NCI-H510A (cell line): ENCODE measurements around the gene HPS3.
"Not testable (repeated sequence)": the region's sequence is repeated elsewhere in the genome, so short reads cannot be mapped to it uniquely, and the experiment has no call there.

Source experiments
- DNase-seq: peaks from one replicate; lab custom pipeline; 2025; lab: John Stamatoyannopoulos, UW

Gene HPS3

GRCh38 chr3:149186721-149187120, 57.3 kb downstream of the HPS3 start:
- no peak for DNase-seq

DNA sequence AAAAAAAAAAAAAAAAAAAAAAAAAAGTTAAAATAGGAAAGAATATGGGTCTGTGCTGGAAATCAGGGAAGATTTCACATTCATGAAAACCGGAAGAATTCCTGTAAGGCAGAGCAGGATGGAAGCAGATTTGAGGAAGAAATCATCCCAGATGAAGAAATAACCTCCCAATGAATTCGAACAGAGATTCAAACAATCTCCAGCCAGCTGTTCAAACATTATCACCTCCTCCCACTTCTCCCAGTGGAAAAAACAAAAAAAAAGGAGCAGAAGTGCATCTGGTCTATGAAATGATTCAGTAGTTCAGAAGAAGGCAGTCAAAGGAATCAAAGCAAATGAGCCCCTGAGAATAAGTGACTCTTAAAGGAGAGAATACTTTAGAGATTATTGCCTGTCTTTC, 59.1 kb downstream of the HPS3 start:
- no peak for DNase-seq

- no peak for DNase-seq
Measured at GRCh38 chr3:149195221-149195620, 65.8 kb downstream of the HPS3 start.

DNA sequence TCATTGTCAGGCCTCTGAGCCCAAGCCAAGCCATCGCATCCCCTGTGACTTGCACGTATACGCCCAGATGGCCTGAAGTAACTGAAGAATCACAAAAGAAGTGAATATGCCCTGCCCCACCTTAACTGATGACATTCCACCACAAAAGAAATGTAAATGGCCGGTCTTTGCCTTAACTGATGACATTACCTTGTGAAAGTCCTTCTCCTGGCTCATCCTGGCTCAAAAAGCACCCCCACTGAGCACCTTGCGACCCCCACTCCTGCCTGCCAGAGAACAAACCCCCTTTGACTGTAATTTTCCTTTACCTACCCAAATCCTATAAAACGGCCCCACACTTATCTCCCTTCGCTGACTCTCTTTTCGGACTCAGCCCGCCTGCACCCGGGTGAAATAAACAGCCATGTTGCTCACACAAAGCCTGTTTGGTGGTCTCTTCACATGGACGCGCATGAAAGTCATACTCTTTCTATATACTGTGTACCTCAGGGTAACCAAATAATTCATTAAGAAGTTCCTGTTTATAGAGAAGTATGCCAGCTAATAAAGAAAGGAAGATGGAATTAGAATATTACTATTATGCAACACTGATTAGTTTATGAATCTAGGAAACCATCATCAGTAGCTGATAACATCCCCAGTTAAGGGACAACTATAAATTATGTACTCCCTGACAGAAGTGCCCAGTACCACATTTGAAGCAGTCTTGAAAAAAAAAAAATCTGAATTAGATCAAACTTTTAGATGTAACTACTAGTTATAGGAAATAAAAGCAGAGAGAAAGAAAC, 67.6 kb downstream of the HPS3 start:
- not testable (repeated sequence) for DNase-seq

- no peak for DNase-seq
Measured at GRCh38 chr3:149197669-149198068, 68.2 kb downstream of the HPS3 start.

GRCh38 chr3:149198611-149199010, 69.2 kb downstream of the HPS3 start:
- DNase-seq: no peak

- peak; percentile 37 for DNase-seq
Measured at GRCh38 chr3:149199474-149199873, 70.0 kb downstream of the HPS3 start.

DNA sequence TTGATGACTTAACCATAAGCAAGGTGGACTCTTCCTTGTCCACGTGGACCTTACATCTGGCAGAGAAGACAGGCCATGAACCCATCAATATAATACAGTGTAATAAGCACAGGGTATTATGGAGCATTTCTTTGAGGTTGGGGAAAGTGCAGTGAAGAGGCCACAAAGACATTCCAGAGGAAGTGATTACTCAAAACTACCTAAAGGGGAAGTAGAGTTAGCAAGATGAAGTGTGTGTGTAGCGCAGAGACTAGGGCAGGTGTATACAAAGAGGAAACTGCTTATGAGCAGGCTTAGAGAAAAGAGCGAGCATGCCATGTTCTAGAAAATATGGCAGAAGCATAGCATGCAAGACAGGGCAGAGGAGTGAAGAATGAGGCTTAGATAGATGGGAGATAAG, 74.3 kb downstream of the HPS3 start:
- no peak for DNase-seq

DNA sequence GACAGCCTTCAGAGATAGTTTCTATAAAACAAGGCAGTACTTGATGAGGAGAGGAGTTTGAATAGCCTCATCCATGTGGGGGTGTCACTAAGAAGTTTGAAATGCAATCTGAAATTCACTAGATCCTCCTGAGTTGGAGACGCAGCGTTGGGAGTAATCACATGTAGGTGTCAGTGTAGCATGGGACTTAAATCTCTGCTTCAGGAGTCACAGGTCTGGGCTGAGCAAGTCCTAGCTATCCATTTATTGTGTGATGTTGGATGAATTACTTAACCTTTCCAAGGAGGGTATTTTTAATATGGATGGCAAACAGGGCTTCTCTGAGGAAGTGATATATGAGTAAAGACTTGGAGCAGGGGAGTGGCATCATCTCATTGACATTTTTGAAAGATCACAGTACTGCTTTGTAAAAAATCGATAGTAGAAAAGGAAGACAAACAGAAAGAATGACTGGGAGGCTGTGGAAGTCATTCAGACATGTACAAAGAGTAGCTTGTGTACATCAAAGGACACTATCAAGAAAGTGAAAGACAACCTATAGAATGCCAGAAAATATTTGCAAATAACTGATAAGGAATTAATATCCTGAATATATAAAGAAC, 75.1 kb downstream of the HPS3 start:
- no peak for DNase-seq

DNA sequence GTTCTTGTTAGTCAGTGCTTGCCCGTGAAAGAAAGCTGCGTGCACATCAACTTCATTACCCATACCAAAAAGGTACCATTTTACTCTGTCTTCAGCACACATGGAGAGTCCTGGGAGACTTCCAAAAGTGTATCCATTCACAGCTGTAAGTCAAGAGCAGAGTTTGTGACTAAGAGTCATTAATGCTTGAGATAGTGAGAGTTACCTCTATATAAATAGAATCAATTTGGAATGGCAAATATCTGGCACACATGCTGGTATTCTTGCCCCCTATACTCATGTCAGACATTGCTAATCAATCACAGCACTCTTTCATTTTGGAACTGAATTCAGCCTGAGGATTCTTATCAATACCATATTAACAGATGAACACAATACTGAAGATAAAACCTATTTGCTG, 78.0 kb downstream of the HPS3 start:
- DNase-seq: no peak

- DNase-seq: no peak
Measured at GRCh38 chr3:149209431-149209830, 80.0 kb downstream of the HPS3 start.

DNA sequence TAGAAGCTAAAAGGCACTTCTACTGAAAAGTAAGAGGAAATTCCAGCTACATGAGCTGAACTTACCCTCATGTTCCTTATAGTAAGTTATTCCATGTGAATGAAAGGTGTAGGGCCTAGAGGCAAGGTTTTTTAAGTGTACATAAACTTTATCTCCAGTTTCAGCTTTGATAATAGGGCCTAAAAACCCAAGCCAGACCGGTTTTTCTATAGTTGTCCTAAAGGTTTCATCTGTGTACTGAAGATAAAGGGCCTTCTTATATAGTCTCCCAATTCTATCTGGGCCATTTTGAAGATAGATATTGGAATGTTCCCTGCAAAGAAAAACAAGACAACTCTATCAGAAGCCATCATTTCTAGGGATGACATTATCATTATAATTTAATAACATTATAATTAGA, 82.9 kb downstream of the HPS3 start:
- no peak for DNase-seq

- DNase-seq: no peak
Measured at GRCh38 chr3:149214702-149215101, 85.3 kb downstream of the HPS3 start.

DNA sequence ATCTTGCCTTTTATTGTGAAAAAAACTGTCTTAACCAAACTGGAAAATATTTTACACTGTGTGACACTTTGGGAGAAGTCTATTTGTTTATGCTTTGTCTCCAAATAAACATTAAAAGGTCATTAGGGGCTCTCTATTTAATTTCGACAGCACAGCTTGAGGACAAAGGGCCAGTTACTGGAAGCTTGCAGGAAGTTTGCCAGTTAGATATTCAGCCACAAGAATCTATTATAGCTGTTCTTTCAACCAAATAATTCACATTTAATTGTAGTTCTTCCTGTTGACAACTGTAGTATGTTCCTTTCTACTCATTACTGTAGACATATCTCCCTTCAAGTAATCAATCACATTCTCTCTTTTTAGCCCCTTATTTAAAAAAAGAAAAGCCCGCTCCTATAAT, 86.1 kb downstream of the HPS3 start:
- no peak for DNase-seq

- no peak for DNase-seq
Measured at GRCh38 chr3:149216193-149216869, 86.9 kb downstream of the HPS3 start.

DNA sequence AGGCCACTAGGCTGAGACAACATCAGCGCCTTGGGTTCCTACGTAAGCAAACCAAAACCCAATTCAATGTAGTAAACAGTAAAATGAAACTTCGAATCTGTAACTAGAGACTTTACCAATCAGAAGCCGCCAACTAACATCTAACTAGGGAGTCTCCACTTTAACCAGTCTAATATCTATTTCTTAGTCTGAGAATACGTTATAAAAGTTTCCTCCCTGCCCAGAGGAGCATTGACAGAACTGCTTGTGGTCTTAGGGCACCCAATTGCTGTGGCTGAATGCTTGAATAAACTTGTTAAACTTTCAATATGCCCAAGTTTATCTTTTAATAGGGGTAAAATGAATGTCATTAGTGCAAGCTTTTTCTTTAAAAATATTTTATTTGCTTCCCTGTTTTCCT, 87.9 kb downstream of the HPS3 start:
- no peak for DNase-seq

GRCh38 chr3:149219380-149220121, 90.1 kb downstream of the HPS3 start:
- not testable (repeated sequence) for DNase-seq

GRCh38 chr3:149221783-149222517, 92.5 kb downstream of the HPS3 start, which contains the start of gene CP:
CP (minus strand) TSS chr3:149221829; CDS start chr3:149221792, 37 bp downstream.
- DNase-seq: no peak
